Mucosa of descending colon (tissue), 3 donors: Measurements from ENCODE around the gene TNIP2. TPM values are rescaled to one million over a fixed set of nuclear protein-coding genes. Genes with fewer than 3 reads are reported as not detected.

Experiments used
- ATAC-seq: fragments of 200-7000 bp; cut with Tn5 transposase; one replicate; pipeline ENCODE4 v1.9.1; 2020; ENCODE audit warnings: mild to moderate bottlenecking, moderate library complexity
- DNase-seq, 3 donors: peaks; one replicate each; pipeline ENCODE4 v3.0.0-alpha.2; 2020
- H3K36me3 ChIP-seq: fragments of 200-600 bp; one replicate; pipeline ENCODE4 v1.8.0; 2021; ENCODE audit warnings: low read depth, mild to moderate bottlenecking
- H3K4me1 ChIP-seq: fragments of 200-600 bp; one replicate; pipeline ENCODE4 v1.8.0; 2021; ENCODE audit warnings: low read depth, mild to moderate bottlenecking
- H3K4me3 ChIP-seq: fragments of 200-600 bp; one replicate; pipeline ENCODE4 v1.8.0; 2021; ENCODE audit warnings: mild to moderate bottlenecking
- H3K9me3 ChIP-seq: fragments of 200-600 bp; one replicate; pipeline ENCODE4 v1.8.0; 2021; ENCODE audit warnings: mild to moderate bottlenecking
- CTCF ChIP-seq: fragments of 200-600 bp; IDR thresholded peaks from one replicate; pipeline ENCODE4 v1.8.0; 2022; ENCODE audit warnings: antibody characterized with exemption, mild to moderate bottlenecking
- intact Hi-C, 2 donors: fragments of 100-400 bp; cut with DNase I in 1 of 2; cut with micrococcal nuclease in 1 of 2; formaldehyde crosslinking; loops; one replicate each; pipeline versions ENCODE4 v1.11.0 to v1.11.1; 2022; cut with DNase I, micrococcal nuclease
- total RNA-seq, 3 donors: library from RNA; stranded (reverse); fragmentation: NEBNext Ultra II Directional in 2 of 3; extraction: Animal tissue kit (Norgen Biotek cat#: 25700) in 2 of 3; gene quantifications; one replicate each; pipeline versions ENCODE4 v1.2.1 to v1.2.4, GENCODE V29; 2021 to 2023
- donor health status: DM: no; HTN: no; CAD: no; lungs with moderate emphysema.
- donor health status: DM: no; HTN: no; CAD: no.
- donor health status: DM: no; HTN: yes; CAD: no.

Gene TNIP2
- total RNA-seq, 3 donors from 2014 or later = 50.3 to 51.5 (median 51.2) TPM

GRCh38 chr4:2802618-2803531 is 46.7 kb upstream of the TNIP2 start:
- DNase-seq (peak; percentile 10 to 53 (median 30)), ATAC-seq (no peak)
- Histone ChIP-seq H3K4me3 (no peak overlapping the region), H3K36me3 (no peaks in the 10 kb centered on the region), H3K9me3 (no peaks in the 10 kb centered on the region), H3K4me1 (peaks cover 81% of the 10 kb centered on the region)
- no peak for TF ChIP-seq CTCF
- intact Hi-C loops = no loop called here

DNA sequence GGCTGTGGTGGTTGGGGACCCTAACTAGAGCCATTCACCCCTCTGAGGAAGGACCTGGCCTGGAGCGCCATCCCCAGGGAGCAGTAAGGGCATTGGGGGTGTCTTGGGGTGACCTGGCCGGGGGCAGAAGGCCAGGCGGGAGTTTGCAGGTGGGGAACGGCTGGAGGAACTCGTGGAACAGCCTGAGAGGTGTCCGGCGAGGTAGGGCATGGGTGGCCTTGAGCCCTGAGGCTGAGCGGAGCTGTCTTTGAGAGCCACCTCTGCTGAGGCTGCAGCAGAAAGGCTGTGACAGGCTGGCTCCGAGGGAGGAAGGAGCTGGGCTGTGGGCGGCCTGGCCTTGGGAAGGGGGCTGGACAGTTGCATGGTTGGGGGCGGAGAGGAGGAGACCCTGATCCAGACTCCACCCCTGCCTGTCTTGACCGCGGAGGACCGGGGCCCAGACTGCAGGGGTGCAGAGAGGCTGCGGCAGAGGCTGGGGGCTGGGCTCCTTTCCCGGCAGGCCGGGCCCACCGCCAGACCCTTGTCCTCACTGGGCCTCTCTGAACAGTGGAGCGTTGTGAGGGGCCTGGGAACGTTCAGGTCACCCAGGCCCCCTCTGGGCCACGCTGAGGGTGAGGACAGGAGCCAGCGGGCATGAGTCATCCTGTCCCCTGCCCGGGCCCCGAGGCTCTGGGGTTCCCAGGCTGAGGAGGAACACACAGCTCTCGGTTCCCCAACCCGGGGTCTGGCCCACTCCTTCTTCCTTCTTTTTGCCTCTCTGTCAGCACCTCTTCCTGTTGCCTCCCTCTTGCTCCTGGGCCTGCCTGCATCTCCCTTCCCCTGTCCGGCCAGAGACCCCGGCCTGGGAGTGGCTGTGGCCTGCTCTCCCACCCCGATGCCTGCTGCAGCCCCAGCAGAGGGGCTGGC is 44.8 kb upstream of the TNIP2 start:
- Histone ChIP-seq H3K4me3 (no peak overlapping the region), H3K9me3 (no peaks in the 10 kb centered on the region), H3K36me3 (no peaks in the 10 kb centered on the region), H3K4me1 (peaks cover 78% of the 10 kb centered on the region)
- TF ChIP-seq CTCF = no peak
- DNase-seq (peak; percentile 48 to 85 (median 72)), ATAC-seq (no peak)
- intact Hi-C loops = no loop called here

- H3K9me3 ChIP-seq = no peaks in the 10 kb centered on the region
- peaks cover 76% of the 10 kb centered on the region for H3K4me1 ChIP-seq
- no peaks in the 10 kb centered on the region for H3K36me3 ChIP-seq
- intact Hi-C loops = no loop called here
- DNase-seq (peak; percentile 21 to 67 (median 48)), ATAC-seq (no peak)
- no peak overlapping the region for H3K4me3 ChIP-seq
- TF ChIP-seq CTCF = no peak
Measured at GRCh38 chr4:2799971-2800690, 44.0 kb upstream of the TNIP2 start.

GRCh38 chr4:2799224-2799911 is 43.2 kb upstream of the TNIP2 start:
- intact Hi-C loops = no loop called here
- peaks cover 76% of the 10 kb centered on the region for H3K4me1 ChIP-seq
- H3K4me3 ChIP-seq = no peak overlapping the region
- ATAC-seq = no peak
- peak; percentile 19 to 64 (median 50) for DNase-seq
- no peak for TF ChIP-seq CTCF
- H3K36me3 ChIP-seq = no peaks in the 10 kb centered on the region
- no peaks in the 10 kb centered on the region for H3K9me3 ChIP-seq
